Calu3 (cell line): Measurements from ENCODE around the gene ACACA. TPM values are rescaled to one million over a fixed set of nuclear protein-coding genes. Genes with fewer than 3 reads are reported as not detected.

ENCODE experiments used
- BruUV-seq: library from RNA; stranded (reverse); fragments of 400-500 nt; replicated peaks from 2 replicates; lab custom pipeline; 2021; lab: Mats Ljungman, UMichigan
- CTCF ChIA-PET: fragments of 300-600 bp; sonication (Branson Sonifier 250); formaldehyde crosslinking; loops from one replicate; lab custom pipeline; 2022; ENCODE audit warnings: antibody characterized with exemption; lab: Charles Lee
- DNase-seq: peaks from one replicate; pipeline ENCODE4 v3.0.0; 2022
- H3K27ac Mint-ChIP-seq: one replicate; pipeline ENCODE4 v1.8.0; 2022; ENCODE audit warnings: mixed read lengths; ENCODE audit not compliant: unreplicated experiment
- H3K27me3 Mint-ChIP-seq: one replicate; pipeline ENCODE4 v1.8.0; 2022; ENCODE audit warnings: mixed read lengths; ENCODE audit not compliant: unreplicated experiment
- H3K36me3 Mint-ChIP-seq: one replicate; pipeline ENCODE4 v1.8.0; 2022; ENCODE audit warnings: mild to moderate bottlenecking, moderate library complexity, mixed read lengths; ENCODE audit not compliant: insufficient read depth, unreplicated experiment
- H3K4me1 Mint-ChIP-seq: one replicate; pipeline ENCODE4 v1.8.0; 2022; ENCODE audit warnings: mild to moderate bottlenecking, low read depth, mixed read lengths; ENCODE audit not compliant: unreplicated experiment
- H3K4me3 Mint-ChIP-seq: one replicate; pipeline ENCODE4 v1.8.0; 2022; ENCODE audit warnings: mild to moderate bottlenecking, low read depth, moderate library complexity, mixed read lengths; ENCODE audit not compliant: unreplicated experiment
- H3K9me3 Mint-ChIP-seq: one replicate; pipeline ENCODE4 v1.8.0; 2022; ENCODE audit warnings: low read depth, mixed read lengths; ENCODE audit not compliant: unreplicated experiment
- intact Hi-C: fragments of 100-400 bp; cut with micrococcal nuclease; formaldehyde crosslinking; loops from one replicate; pipeline ENCODE4 v1.10.0; 2022; ENCODE audit not compliant: unreplicated experiment
- total RNA-seq: library from RNA; stranded (reverse); gene quantifications from 2 replicates; pipeline ENCODE4 v1.2.3, GENCODE V29; 2022
- TF ChIP-seq, protein P1 (sequence below): fragments of 200-600 bp; IDR thresholded peaks from one replicate; pipeline ENCODE4 v1.8.0; 2022; ENCODE audit warnings: antibody characterized with exemption; ENCODE audit not compliant: unreplicated experiment

The ACACA gene
- total RNA-seq, 1 experiment from 2014 or later, result 392 TPM

GRCh38 chr17:37365589-37365988 lies 41.0 kb downstream of the ACACA start:
- H3K9me3 Mint-ChIP-seq, result no peaks in the 10 kb centered on the region
- TF ChIP-seq, protein P1, sequence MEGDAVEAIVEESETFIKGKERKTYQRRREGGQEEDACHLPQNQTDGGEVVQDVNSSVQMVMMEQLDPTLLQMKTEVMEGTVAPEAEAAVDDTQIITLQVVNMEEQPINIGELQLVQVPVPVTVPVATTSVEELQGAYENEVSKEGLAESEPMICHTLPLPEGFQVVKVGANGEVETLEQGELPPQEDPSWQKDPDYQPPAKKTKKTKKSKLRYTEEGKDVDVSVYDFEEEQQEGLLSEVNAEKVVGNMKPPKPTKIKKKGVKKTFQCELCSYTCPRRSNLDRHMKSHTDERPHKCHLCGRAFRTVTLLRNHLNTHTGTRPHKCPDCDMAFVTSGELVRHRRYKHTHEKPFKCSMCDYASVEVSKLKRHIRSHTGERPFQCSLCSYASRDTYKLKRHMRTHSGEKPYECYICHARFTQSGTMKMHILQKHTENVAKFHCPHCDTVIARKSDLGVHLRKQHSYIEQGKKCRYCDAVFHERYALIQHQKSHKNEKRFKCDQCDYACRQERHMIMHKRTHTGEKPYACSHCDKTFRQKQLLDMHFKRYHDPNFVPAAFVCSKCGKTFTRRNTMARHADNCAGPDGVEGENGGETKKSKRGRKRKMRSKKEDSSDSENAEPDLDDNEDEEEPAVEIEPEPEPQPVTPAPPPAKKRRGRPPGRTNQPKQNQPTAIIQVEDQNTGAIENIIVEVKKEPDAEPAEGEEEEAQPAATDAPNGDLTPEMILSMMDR, result no peak
- no peak for DNase-seq
- no peaks in the 10 kb centered on the region for H3K27me3 Mint-ChIP-seq
- BruUV-seq, result no TSS peak
- CTCF ChIA-PET, result interaction anchor here (0.6 to 1.3 kb wide), 2 partner anchors 8 to 181 kb away, joined by 5 to 11 read pairs; no protein-coding TSS in a partner anchor
- H3K4me3 Mint-ChIP-seq, result no peak overlapping the region
- peaks cover 11% of the 10 kb centered on the region for H3K4me1 Mint-ChIP-seq
- H3K36me3 Mint-ChIP-seq, result no peaks in the 10 kb centered on the region
- intact Hi-C loops, result no loop called here
- no peak overlapping the region for H3K27ac Mint-ChIP-seq

- H3K27ac Mint-ChIP-seq, result no peak overlapping the region
- CTCF ChIA-PET, result interaction anchor here (0.6 to 7.3 kb wide), 9 partner anchors 9 to 175 kb away, joined by 3 to 98 read pairs (median 3); no protein-coding TSS in a partner anchor
- no peaks in the 10 kb centered on the region for H3K9me3 Mint-ChIP-seq
- H3K4me3 Mint-ChIP-seq, result no peak overlapping the region
- no TSS peak for BruUV-seq
- H3K36me3 Mint-ChIP-seq, result peaks cover 37% of the 10 kb centered on the region
- no peak for DNase-seq
- intact Hi-C loops, result loop anchor here (5.0 kb wide), 1 partner anchor 36 kb away; no protein-coding TSS in a partner anchor
- TF ChIP-seq, protein P1, result no peak
- H3K4me1 Mint-ChIP-seq, result peaks cover 43% of the 10 kb centered on the region
- H3K27me3 Mint-ChIP-seq, result no peaks in the 10 kb centered on the region
These were observed 45.1 kb downstream of the ACACA start for GRCh38 chr17:37361543-37361942.

DNA sequence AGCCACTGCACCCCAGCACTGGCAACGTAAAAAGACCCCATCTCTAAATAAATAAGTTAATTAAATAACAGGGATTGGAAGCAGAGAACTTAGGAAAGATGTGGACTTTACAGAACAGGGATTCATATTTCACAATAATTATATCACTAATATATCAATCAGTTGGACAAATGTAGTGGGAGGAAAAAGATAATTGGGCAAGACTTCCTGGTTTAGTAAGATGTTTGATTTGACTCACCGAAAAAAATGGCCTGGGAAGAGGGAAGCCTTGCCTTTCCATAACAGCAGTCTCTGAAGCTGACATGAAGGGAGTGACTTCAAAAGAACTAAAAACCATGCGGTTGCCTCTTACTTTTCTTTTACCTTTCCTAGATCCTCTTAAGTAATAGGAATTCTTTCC lies 46.0 kb downstream of the ACACA start:
- intact Hi-C loops, result loop anchor here (5.0 kb wide), 1 partner anchor 37 kb away; no protein-coding TSS in a partner anchor
- BruUV-seq, result no TSS peak
- Mint-ChIP-seq H3K27me3 (no peaks in the 10 kb centered on the region), H3K36me3 (peaks cover 41% of the 10 kb centered on the region), H3K9me3 (no peaks in the 10 kb centered on the region), H3K27ac (peak overlapping the region; percentile 90), H3K4me3 (no peak overlapping the region), H3K4me1 (peaks cover 45% of the 10 kb centered on the region)
- TF ChIP-seq, protein P1, result no peak
- DNase-seq, result peak; percentile 37
- CTCF ChIA-PET, result interaction anchor here (0.6 to 7.3 kb wide), 7 partner anchors 10 to 116 kb away, joined by 3 to 98 read pairs (median 3); no protein-coding TSS in a partner anchor

DNA sequence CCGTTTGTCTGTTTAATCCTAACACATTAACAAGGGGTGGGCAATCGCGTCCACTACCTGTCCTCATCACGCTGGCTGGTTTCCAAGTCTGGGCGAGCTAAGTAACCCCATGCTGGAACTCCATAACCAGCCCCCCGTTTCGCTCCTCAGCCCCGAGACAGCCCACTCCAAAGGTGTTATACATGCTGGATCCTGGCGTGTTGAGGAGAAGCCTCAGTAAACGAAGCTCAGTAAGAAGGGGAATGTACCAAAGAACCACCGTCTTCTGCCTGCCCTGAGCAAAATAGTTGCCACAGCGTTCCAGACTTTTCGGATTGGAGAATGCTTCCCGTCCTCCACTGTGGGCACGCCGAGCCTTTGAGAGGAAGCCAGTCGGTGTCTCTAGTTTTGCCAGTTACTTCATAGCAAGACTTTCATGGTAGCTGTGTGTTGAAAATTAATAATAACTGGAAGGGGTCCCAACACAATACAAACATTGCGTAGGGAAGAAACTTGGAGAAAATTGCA lies 46.9 kb downstream of the ACACA start:
- H3K36me3 Mint-ChIP-seq, result peaks cover 49% of the 10 kb centered on the region
- intact Hi-C loops, result loop anchor here (5.0 kb wide), 1 partner anchor 38 kb away; no protein-coding TSS in a partner anchor
- BruUV-seq, result TSS peak; percentile 82
- H3K9me3 Mint-ChIP-seq, result no peaks in the 10 kb centered on the region
- TF ChIP-seq, protein P1, result no peak
- peak overlapping the region; percentile 90 for H3K27ac Mint-ChIP-seq
- DNase-seq, result no peak
- H3K27me3 Mint-ChIP-seq, result no peaks in the 10 kb centered on the region
- peak overlapping the region; percentile 100 for H3K4me3 Mint-ChIP-seq
- peaks cover 45% of the 10 kb centered on the region for H3K4me1 Mint-ChIP-seq
- CTCF ChIA-PET, result interaction anchor here (0.5 to 7.3 kb wide), 12 partner anchors 8 to 1623 kb away, joined by 3 to 98 read pairs (median 7); no protein-coding TSS in a partner anchor
